NCI-H345 (cell line): ENCODE data around the gene SETD5.

Experiments
- DNase-seq: peaks from one replicate; lab custom pipeline; 2025; lab: John Stamatoyannopoulos, UW

The SETD5 gene

GRCh38 chr3:9387322-9387655 lies 10.1 kb upstream of the SETD5 start:
- no peak for DNase-seq

DNA sequence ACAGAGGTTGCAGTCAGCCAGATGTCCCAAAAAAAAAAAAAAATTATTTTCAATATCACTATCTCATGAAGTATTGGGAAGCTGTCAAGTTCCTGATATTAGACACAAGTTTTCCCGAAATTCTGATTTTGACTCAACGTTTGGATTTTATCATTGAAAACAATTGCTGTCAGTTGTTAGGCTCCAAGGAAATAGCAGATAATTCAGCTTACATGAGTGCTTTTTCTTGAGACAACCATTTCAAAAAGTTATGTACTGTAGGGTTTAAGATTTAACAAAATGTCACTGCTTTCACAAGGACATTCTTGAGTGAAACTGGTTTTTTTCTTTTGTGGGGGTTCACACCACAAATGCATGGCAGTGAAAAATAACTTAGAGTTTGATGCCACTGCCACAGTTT lies 9.3 kb upstream of the SETD5 start:
- no peak for DNase-seq

- DNase-seq = no peak
Observed at GRCh38 chr3:9388562-9389272, 8.7 kb upstream of the SETD5 start.

DNA sequence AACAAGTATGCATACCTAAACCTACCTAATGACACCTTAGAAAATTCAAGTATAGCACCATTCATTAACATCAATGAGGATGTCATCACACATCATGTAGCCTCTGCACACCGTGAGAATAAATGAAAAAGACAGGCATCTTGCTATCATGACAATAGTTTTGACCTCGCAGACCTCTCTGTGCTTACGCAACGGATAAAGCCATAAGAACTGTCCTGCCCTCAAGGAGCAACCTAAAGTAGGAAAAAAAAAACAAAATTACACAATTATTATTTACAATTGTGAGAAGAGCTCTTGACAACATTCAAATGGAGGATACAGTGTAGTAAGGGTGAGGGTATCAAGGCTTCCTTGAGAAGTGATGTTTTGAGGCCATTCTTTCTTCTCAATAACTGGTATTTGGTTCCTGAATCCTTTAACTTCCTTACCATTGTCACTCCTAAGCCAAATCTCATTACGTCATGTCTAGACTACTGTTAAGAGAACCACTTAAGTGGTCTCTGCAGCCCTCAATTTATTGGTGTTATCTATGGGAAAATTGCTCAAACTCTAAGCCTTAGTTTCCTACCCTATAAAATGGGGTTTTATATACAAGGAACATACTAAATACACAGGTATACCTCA lies 7.0 kb upstream of the SETD5 start:
- no peak for DNase-seq

DNA sequence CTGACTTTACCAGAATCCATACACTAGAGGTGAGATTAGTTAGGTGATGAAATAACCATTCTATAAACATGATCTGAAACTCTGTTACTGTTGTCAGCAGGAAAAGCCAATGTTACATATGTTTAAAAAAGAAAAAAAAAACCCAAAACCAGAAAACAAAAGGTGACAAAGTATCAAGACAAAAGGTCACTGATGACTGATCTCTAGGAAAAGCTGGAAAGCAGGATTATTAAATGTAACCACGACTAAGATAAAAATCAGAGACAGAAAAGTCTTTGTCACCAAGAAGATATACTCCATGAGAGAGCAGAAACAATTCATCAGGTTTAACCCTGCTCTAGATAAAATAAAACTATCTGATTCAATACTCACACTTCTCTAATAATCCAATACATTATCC lies 5.4 kb upstream of the SETD5 start:
- DNase-seq = no peak

- no peak for DNase-seq
Observed at GRCh38 chr3:9395570-9396300, 1.7 kb upstream of the SETD5 start.

DNA sequence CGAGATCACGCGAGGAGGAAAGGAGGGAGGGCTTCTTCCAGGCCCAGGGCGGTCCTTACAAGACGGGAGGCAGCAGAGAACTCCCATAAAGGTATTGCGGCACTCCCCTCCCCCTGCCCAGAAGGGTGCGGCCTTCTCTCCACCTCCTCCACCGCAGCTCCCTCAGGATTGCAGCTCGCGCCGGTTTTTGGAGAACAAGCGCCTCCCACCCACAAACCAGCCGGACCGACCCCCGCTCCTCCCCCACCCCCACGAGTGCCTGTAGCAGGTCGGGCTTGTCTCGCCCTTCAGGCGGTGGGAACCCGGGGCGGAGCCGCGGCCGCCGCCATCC lies 1.1 kb upstream of the SETD5 start:
- DNase-seq = peak; percentile 91

DNA sequence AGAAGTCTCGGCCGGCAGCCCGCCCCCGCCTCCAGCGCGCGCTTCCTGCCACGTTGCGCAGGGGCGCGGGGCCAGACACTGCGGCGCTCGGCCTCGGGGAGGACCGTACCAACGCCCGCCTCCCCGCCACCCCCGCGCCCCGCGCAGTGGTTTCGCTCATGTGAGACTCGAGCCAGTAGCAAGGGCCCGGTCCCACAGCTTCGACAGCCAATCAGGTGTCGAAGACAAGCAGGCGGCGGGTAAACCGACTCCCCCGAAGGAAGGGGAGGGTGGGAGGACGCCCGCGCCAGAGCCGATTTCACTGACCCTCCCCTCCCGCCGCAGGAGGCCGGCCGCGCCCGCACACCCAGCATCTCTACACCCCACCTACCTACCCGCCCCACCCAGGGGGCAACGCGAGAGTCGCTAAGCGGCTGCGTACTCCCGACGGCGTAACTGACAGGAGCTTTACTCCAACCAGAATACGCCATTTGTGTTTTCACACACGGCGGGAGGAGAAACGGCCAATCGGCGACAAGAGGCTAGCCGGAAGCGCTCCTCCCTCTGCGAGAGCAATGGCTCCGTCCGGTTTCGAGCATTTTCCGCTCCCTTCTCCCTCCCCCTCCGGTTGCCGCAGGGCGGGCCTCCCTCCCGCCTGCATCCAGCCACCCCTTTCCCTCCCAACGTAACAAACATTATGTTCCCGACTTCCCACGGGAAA lies 633 bp upstream of the SETD5 start:
- peak; percentile 98 for DNase-seq

- DNase-seq = peak; percentile 47
Observed at GRCh38 chr3:9397906-9398699, 688 bp downstream of the SETD5 start.

DNA sequence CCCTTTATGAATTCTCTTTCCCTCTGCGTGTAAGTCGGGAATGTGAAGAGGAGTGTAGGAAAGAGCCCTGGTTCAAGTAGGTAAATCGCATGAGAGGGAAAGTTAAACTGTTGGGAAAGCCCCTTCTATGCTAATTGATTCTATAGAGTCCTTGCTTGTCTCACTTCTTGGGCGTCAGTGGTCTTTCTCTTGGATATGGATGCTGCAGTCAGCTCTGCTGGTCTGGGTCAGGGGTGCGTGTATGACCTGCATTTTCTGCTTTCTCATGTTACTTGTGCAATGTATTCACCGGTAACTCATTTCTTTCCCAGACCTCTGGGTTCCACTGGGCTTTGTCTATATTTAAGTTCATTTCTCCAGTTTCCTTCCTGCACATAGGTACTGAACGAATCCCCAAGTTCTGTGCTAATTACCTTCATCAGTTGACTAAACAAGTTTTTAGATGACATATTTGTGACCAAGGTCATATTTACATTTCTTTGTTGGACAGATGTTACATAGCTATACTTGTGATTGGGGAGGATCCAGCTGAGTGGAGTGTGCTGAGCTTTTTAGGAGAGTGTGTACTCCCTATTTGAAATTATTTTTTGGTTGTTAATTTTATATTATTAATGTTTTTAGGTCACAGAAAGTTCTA lies 1.4 kb downstream of the SETD5 start:
- DNase-seq = no peak

- no peak for DNase-seq
Observed at GRCh38 chr3:9399337-9399703, 1.9 kb downstream of the SETD5 start.

- peak; percentile 74 for DNase-seq
Observed at GRCh38 chr3:9399746-9400145, 2.3 kb downstream of the SETD5 start.

GRCh38 chr3:9400616-9401015 lies 3.2 kb downstream of the SETD5 start:
- DNase-seq = no peak

DNA sequence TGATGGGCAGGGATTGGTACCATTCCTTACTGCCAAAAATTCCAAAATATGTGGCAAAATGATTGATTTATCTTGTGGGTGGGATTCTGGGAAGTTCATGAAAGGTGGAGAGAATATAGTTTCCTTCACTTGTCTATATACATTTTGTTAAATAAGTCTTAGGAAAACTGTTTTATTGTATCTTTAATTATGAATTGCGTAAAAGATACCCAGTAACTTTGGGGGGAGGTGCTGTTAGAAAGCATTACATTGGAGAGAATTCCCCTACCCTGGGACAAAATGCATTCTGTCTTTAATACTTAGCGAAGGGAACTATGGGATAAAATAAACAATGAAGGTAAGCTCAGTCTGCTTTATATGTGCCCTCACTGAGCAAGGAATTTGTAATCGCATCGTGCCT lies 4.6 kb downstream of the SETD5 start:
- peak; percentile 2 for DNase-seq

DNA sequence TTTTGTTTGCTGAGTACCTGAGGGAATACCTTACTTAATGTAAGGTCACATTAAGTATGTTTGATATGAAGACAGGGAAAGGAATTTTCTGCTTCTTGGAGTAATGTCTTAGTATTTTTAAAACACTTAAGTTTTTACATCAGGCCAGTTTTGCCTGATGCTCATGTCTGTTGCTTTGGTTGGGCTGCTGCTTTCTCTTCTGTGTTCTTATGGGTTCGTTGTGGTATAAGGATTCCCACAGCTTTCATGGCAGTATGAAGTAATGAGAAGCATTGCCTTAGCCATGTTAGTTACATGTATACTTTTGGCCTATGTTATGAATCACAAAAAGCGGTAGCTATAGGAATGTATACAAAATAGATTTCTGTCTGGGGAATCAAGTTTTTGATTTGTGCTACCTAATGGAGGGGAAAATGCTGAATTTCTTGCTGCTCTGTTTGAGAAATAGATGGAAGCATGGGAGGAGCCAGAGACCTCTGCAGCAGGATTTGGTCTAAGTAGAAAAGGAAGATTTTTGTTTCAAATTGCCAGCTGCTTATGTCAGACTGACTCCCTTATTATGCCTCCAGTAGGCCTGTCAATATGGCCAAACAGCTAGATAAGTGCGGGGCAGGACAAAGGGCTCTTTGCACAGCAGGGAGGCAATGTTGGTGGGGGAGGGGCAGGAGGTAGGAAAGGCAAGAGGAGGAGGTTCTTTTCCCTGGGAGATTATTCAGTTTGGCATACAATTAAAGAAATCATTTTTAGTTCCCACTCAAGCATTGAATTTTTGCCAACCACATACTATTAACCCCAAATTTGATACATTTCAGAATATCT lies 5.2 kb downstream of the SETD5 start:
- peak; percentile 60 for DNase-seq

DNA sequence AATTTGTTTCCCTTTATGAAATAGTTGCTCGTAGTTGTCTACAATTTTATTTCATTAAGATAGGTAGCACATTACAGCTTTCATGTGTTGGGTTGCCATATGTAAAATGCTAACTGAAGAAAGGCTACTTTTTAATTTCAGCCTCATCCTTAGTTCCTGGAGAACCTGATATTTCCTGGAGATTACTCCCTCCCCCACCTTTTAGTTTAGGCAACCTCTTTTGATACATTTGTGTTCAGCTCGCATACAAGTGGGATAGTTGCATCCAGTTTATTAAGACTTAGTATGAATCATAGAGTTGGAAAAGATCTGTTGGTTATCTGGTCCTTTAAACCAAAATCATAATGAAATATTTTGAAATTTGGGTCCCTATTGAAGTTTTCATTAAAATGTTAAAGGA lies 6.0 kb downstream of the SETD5 start:
- DNase-seq = no peak

DNA sequence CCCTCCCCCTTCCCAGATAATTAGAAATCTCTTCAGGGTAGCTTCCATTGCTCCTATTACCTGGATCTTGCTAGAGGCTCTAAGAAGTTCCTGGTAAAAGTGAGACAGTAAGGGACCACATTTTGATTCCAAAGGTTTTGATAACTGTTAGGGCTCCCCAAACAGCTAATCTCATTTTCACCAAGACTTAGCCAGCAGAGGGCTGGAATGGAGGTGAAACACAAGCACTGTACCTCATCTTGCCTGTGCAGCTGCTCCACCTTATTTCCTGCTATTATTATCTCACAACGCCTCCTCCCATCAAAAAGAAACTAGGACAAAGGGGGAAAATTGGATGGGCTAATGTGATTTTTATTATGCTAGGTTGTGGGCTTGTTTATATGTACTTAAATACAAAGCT lies 7.3 kb downstream of the SETD5 start:
- DNase-seq = no peak

DNA sequence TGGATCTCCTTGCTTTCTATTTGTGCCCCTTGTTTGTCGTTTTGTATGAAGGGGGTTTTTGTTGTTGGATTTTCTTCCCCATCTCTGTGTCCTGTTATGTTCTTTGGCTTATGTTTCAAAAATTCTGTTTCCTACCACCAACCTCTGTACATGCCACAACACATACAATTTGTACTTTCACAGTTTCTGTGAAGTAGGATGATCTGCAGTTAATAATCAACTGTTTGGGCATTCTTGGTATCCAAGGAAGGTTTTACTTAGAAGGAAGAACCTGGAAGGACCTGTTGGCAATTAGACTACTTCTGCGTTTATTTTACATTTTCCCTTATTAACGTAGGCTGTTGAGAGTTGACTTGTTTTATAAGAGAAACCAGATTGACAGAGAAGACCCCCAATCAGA lies 8.3 kb downstream of the SETD5 start:
- DNase-seq = no peak

DNA sequence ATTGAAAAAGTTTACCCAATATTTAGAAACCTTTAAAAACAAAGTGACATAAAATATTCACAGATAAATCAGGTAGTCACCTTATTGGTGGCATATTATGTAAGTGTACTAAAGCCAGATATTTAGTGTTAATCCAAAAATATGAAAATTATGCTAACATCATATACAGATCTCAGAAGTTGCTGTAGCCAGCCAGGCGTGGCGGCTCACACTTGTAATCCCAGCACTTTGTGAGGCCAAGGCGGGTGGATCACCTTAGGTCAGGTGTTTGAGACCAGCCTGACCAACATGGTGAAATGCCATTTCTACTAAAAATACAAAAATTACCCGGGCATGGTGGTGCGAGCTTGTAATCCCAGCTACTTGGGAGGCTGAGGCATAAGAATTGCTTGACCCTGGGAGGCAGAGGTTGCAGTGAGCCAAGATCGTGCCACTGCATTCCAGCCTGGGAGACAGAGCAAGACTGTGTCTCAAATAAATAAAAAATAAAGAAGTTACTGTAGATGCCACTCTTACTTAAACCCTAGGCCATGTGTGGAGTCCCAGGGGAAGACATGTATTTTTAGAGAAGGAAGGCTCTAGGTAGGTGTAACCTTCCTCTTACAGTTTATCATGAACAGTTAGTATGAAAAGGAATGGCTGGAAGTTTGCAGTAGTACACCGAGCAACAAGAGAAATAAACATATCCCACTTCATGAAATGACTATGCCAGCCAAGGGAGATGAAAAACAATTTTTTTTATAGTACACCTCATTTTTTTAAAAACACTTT lies 9.6 kb downstream of the SETD5 start:
- DNase-seq = no peak

GRCh38 chr3:9408061-9408460 lies 10.6 kb downstream of the SETD5 start:
- DNase-seq = no peak
